GM23338 (cell line): ENCODE results near the gene RPTOR.

Source experiments
- EZH2 ChIP-seq: fragments of 200-600 bp; sonication (generic); IDR thresholded peaks from one replicate; pipeline ENCODE4 v1.8.0; 2017; ENCODE audit warnings: antibody characterized with exemption, mild to moderate bottlenecking, low read depth; ENCODE audit not compliant: unreplicated experiment
- EZH2phosphoT487 ChIP-seq: fragments of 200-600 bp; sonication (generic); IDR thresholded peaks from one replicate; pipeline ENCODE4 v1.8.1; 2018; ENCODE audit warnings: antibody characterized with exemption; ENCODE audit not compliant: unreplicated experiment
- TF ChIP-seq, protein P1 (sequence below), 2 experiments: fragments of 200-600 bp in 1 of 2; sonication (generic) in 1 of 2; conservative IDR thresholded peaks; 2 replicates each; pipeline versions ENCODE4 v1.5.1 to v1.6.1; 2016 to 2017; ENCODE audit warnings: antibody characterized with exemption in 2 of 2, low read depth in 2 of 2, mild to moderate bottlenecking in 2 of 2, moderate library complexity in 1 of 2

DNA sequence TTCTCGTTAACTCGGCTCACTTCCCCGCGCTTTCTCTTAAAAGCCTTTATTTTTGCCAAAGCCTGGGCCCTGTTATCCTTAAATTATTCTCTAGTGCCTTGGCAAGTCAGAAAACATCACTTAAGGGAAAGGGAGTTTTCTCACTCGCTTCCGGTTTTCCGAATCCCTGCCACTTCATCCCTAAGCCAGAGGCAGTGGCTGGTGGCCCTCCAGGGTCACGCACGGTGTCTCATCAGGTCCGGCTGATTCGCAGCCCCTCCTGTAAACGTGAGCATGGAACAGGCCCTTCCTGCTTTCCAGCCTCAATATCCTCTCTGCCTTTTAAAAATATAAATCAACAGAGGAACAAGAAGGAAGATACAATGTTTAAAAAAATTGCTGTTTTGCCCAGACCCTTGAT lies 304.5 kb downstream of the RPTOR start:
- TF ChIP-seq, protein P1, sequence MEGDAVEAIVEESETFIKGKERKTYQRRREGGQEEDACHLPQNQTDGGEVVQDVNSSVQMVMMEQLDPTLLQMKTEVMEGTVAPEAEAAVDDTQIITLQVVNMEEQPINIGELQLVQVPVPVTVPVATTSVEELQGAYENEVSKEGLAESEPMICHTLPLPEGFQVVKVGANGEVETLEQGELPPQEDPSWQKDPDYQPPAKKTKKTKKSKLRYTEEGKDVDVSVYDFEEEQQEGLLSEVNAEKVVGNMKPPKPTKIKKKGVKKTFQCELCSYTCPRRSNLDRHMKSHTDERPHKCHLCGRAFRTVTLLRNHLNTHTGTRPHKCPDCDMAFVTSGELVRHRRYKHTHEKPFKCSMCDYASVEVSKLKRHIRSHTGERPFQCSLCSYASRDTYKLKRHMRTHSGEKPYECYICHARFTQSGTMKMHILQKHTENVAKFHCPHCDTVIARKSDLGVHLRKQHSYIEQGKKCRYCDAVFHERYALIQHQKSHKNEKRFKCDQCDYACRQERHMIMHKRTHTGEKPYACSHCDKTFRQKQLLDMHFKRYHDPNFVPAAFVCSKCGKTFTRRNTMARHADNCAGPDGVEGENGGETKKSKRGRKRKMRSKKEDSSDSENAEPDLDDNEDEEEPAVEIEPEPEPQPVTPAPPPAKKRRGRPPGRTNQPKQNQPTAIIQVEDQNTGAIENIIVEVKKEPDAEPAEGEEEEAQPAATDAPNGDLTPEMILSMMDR (conservative IDR thresholded peaks at IDR 0.05; ENCODE audit: low read depth in 2 of 2): no peak
- TF ChIP-seq EZH2 (no peak), EZH2phosphoT487 (no peak)
